ENCODE measurements around the gene GPSM3.

DNA sequence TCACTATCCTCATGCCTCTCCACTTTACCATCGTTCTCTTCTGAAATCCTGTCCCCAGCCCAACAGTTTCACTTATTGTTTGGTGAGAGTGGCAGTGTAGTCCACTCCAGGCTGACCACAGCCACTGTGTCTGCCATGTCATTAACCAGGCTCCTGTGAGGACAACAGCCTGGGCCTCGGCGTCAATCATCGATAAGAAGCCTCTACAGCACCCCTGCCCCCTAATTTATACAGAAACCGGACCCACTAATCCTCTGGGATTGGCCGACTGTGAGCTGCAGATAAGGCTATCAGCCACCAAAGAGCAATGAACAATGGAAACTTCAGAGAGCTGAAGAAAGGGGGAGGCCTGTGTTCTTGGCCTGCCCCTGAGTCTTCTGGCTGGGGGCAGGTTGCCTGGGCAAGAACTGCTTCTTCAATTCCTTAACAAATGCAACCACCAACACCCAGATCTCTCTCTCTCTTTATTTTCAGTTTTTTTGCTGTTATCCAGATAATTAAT lies 24.6 kb downstream of the GPSM3 start:
- TF ChIP-seq CTCF (IDR thresholded peaks at IDR 0.05) (no peak), ZFX (IDR thresholded peaks at IDR 0.05; ENCODE audit: borderline replicate concordance) (no peak)
